GM12891 (cell line): ENCODE measurements around the gene CD2.

Experiments used
- POLR2A ChIP-seq: IDR thresholded peaks from 2 replicates; pipeline ENCODE4 v1.6.1; 2011; ENCODE audit warnings: low read depth, low read length, control low read depth
- POLR2AphosphoS5 ChIP-seq: IDR thresholded peaks from 2 replicates; pipeline ENCODE4 v1.6.1; 2011; ENCODE audit warnings: low read depth, low read length, control low read depth
- POU2F2 ChIP-seq: IDR thresholded peaks from 2 replicates; pipeline ENCODE4 v1.6.1; 2011; ENCODE audit warnings: low read depth, mild to moderate bottlenecking, control low read depth, low read length, moderate library complexity
- TAF1 ChIP-seq: IDR thresholded peaks from 2 replicates; pipeline ENCODE4 v1.6.1; 2011; ENCODE audit warnings: low read depth, low read length, control low read depth

DNA sequence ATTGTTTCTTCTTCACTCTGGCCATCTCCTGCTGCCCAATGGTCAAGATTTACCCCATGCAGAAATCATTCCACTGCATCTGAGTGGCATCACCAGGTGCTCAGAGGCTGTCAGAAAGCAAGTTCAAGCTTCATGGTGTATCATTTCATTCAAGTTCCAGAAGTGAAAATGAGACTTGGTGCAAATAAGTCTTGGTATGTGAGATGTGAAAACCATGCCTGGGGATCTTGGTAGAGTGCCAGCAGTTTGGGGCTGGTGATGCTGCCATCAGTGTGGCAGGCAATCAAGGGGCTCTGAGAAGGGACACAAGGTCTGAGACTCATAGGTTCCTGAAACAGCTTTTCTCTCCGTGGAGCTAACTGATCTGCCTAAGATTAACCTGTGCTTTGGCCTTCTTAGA, 52.0 kb downstream of the CD2 start:
- no peak for TF ChIP-seq POLR2A
- no peak for TF ChIP-seq TAF1
- TF ChIP-seq POU2F2 = no peak
- no peak for TF ChIP-seq POLR2AphosphoS5
